Embryonic facial prominence (tissue), 1 donor: ENCODE results near the gene CROCC.
A peak's percentile ranks its signal among the peaks of the same experiment; 100 is the strongest.

ENCODE experiments used
- DNase-seq: peaks from one replicate; pipeline ENCODE4 v3.0.0-alpha.2; 2016; ENCODE audit errors: extremely low spot score

CROCC gene

GRCh38 chr1:17011439-17012307 lies 89.9 kb downstream of the CROCC start, which contains the start of gene ATP13A2:
Gene ATP13A2 (minus strand): TSS chr1:17011928. CDS start chr1:17011738, 190 bp downstream.
- DNase-seq = peak; percentile 45

GRCh38 chr1:17012775-17013490 lies 91.2 kb downstream of the CROCC start:
- DNase-seq = no peak

GRCh38 chr1:17013491-17014320 lies 92.0 kb downstream of the CROCC start:
- DNase-seq = no peak

- DNase-seq = no peak
These were observed 93.2 kb downstream of the CROCC start for GRCh38 chr1:17014671-17015567.

- no peak for DNase-seq
These were observed 94.6 kb downstream of the CROCC start for GRCh38 chr1:17016317-17016661.

GRCh38 chr1:17017435-17017834 lies 95.7 kb downstream of the CROCC start:
- DNase-seq = no peak

GRCh38 chr1:17018849-17019248 lies 97.1 kb downstream of the CROCC start:
- no peak for DNase-seq

- no peak for DNase-seq
These were observed 98.8 kb downstream of the CROCC start for GRCh38 chr1:17020502-17020901.

GRCh38 chr1:17021896-17022295 lies 100.2 kb downstream of the CROCC start:
- DNase-seq = no peak
